Tibial nerve (tissue), 4 donors: ENCODE measurements around the gene ZCCHC7. TPM values are rescaled to one million over a fixed set of nuclear protein-coding genes. Genes with fewer than 3 reads are reported as not detected.

ENCODE experiments used
- DNase-seq, 2 donors: peaks; one replicate each; pipeline ENCODE4 v3.0.0-alpha.2; 2019; ENCODE audit warnings: low spot score in 2 of 2
- H3K27ac ChIP-seq, 4 donors: fragments of 200-600 bp; sonication (generic) in 3 of 4; one replicate each; pipeline ENCODE4 v1.5.1; 2017 to 2019; ENCODE audit warnings: mild to moderate bottlenecking in 1 of 4
- H3K27me3 ChIP-seq, 2 donors: fragments of 200-600 bp; sonication (generic) in 1 of 2; one replicate each; pipeline versions ENCODE4 v1.5.1 to v1.6.0; 2017 to 2019
- H3K36me3 ChIP-seq, 3 donors: fragments of 200-600 bp; sonication (generic); one replicate each; pipeline ENCODE4 v1.5.1; 2018 to 2019
- H3K4me1 ChIP-seq, 4 donors: fragments of 200-600 bp; sonication (generic) in 3 of 4; one replicate each; pipeline ENCODE4 v1.5.1; 2017 to 2019
- H3K4me3 ChIP-seq, 4 donors: fragments of 200-600 bp; sonication (generic) in 3 of 4; one replicate each; pipeline ENCODE4 v1.5.1; 2017 to 2019; ENCODE audit warnings: mild to moderate bottlenecking in 1 of 4, moderate library complexity in 1 of 4
- H3K9me3 ChIP-seq, 4 donors: fragments of 200-600 bp; sonication (generic) in 3 of 4; one replicate each; pipeline ENCODE4 v1.5.1; 2017 to 2019
- CTCF ChIP-seq, 5 experiments: fragments of 200-600 bp in 3 of 5; fragments of 450-650 bp in 2 of 5; sonication (generic) in 3 of 5; IDR thresholded peaks; one replicate each; pipeline ENCODE4 v1.5.1; 2016 to 2019; ENCODE audit warnings: antibody characterized with exemption in 5 of 5, mild to moderate bottlenecking in 3 of 5, moderate library complexity in 2 of 5
- EP300 ChIP-seq, 2 donors: sonication (generic); formaldehyde crosslinking; IDR thresholded peaks; one replicate each; pipeline ENCODE4 v1.6.1; 2017; ENCODE audit warnings: antibody characterized with exemption in 2 of 2, mild to moderate bottlenecking in 1 of 2
- POLR2A ChIP-seq, 2 donors: fragments of 450-650 bp; IDR thresholded peaks; one replicate each; pipeline ENCODE4 v1.6.1; 2017; ENCODE audit warnings: antibody characterized with exemption in 2 of 2, mild to moderate bottlenecking in 2 of 2, moderate library complexity in 2 of 2
- WGBS, 2 donors: methylation state at CpG; one replicate each; pipeline ENCODE4 v1.1.5; 2018; 5-methylcytosine and 5-hydroxymethylcytosine counted together
- total RNA-seq, 4 donors: library from RNA; depleted of rRNA; stranded (reverse); fragments of >200 nt; gene quantifications; one replicate each; pipeline ENCODE4 v1.1.0, GENCODE V29; 2016

ZCCHC7 gene
- total RNA-seq, 4 donors from 2014 or later: 11.8 to 24.7 (median 18.3) TPM

GRCh38 chr9:37333288-37333687 is 212.9 kb downstream of the ZCCHC7 start:
- no peaks in the 10 kb centered on the region for H3K36me3 ChIP-seq
- H3K9me3 ChIP-seq: no peaks in the 10 kb centered on the region
- H3K4me1 ChIP-seq: no peaks in the 10 kb centered on the region
- no peak for TF ChIP-seq EP300 (IDR thresholded peaks at IDR 0.05)
- no peak for TF ChIP-seq POLR2A (IDR thresholded peaks at IDR 0.05)
- no peak for TF ChIP-seq CTCF (IDR thresholded peaks at IDR 0.05)
- no peak for DNase-seq
- no peaks in the 10 kb centered on the region for H3K27me3 ChIP-seq
- H3K27ac ChIP-seq: no peak overlapping the region
- WGBS, 2 donors: 71 to 73% methylated on average over 2 of the region's 2 CpGs
- no peak overlapping the region for H3K4me3 ChIP-seq

- Histone ChIP-seq H3K36me3 (no peaks in the 10 kb centered on the region), H3K27ac (no peak overlapping the region), H3K4me1 (no peaks in the 10 kb centered on the region), H3K4me3 (no peak overlapping the region), H3K9me3 (no peaks in the 10 kb centered on the region), H3K27me3 (no peaks in the 10 kb centered on the region)
- DNase-seq: no peak
- TF ChIP-seq CTCF (IDR thresholded peaks at IDR 0.05): no peak
- no peak for TF ChIP-seq EP300 (IDR thresholded peaks at IDR 0.05)
- no peak for TF ChIP-seq POLR2A (IDR thresholded peaks at IDR 0.05)
- WGBS, 2 donors: 94 to 95% methylated on average over 3 of the region's 3 CpGs
Measured at GRCh38 chr9:37335238-37335637, 214.9 kb downstream of the ZCCHC7 start.

- 83 to 93% methylated on average over 3 of the region's 3 CpGs for WGBS, 2 donors
- DNase-seq: no peak
- TF ChIP-seq EP300 (IDR thresholded peaks at IDR 0.05) (no peak), POLR2A (IDR thresholded peaks at IDR 0.05) (no peak), CTCF (IDR thresholded peaks at IDR 0.05) (no peak)
- Histone ChIP-seq H3K9me3 (no peaks in the 10 kb centered on the region), H3K4me3 (no peak overlapping the region), H3K27me3 (no peaks in the 10 kb centered on the region), H3K27ac (no peak overlapping the region), H3K4me1 (no peaks in the 10 kb centered on the region), H3K36me3 (no peaks in the 10 kb centered on the region)
Measured at GRCh38 chr9:37336150-37336549, 215.8 kb downstream of the ZCCHC7 start.

GRCh38 chr9:37337301-37337890 is 217.0 kb downstream of the ZCCHC7 start:
- 72 to 73% methylated on average over 7 of the region's 7 CpGs for WGBS, 2 donors
- H3K4me3 ChIP-seq: no peak overlapping the region
- no peak overlapping the region for H3K27ac ChIP-seq
- DNase-seq: no peak
- H3K27me3 ChIP-seq: no peaks in the 10 kb centered on the region
- H3K9me3 ChIP-seq: no peaks in the 10 kb centered on the region
- H3K36me3 ChIP-seq: no peaks in the 10 kb centered on the region
- no peaks in the 10 kb centered on the region for H3K4me1 ChIP-seq
- TF ChIP-seq CTCF (IDR thresholded peaks at IDR 0.05): no peak
- no peak for TF ChIP-seq EP300 (IDR thresholded peaks at IDR 0.05)
- TF ChIP-seq POLR2A (IDR thresholded peaks at IDR 0.05): no peak

GRCh38 chr9:37338218-37338617 is 217.8 kb downstream of the ZCCHC7 start:
- Histone ChIP-seq H3K9me3 (no peaks in the 10 kb centered on the region), H3K4me3 (no peak overlapping the region), H3K27ac (no peak overlapping the region), H3K4me1 (no peaks in the 10 kb centered on the region), H3K36me3 (no peaks in the 10 kb centered on the region), H3K27me3 (no peaks in the 10 kb centered on the region)
- no peak for DNase-seq
- TF ChIP-seq CTCF (IDR thresholded peaks at IDR 0.05) (no peak), POLR2A (IDR thresholded peaks at IDR 0.05) (no peak), EP300 (IDR thresholded peaks at IDR 0.05) (no peak)
- 71 to 74% methylated on average over 4 of the region's 4 CpGs for WGBS, 2 donors
